Duodenal mucosa (tissue), 2 donors: ENCODE measurements around the gene CC2D2A.

Source experiments
- H3K27ac ChIP-seq: one replicate; pipeline ENCODE4 v1.7.0; 2013; ENCODE audit warnings: low read depth, low read length
- H3K27me3 ChIP-seq, 2 donors: one replicate each; pipeline ENCODE4 v1.7.0; 2013; ENCODE audit warnings: low read length in 2 of 2, control low read depth in 1 of 2; ENCODE audit not compliant: insufficient read depth in 2 of 2, control insufficient read depth in 1 of 2
- H3K36me3 ChIP-seq, 2 donors: one replicate each; pipeline ENCODE4 v1.7.0; 2013; ENCODE audit warnings: low read length in 2 of 2, control low read depth in 1 of 2; ENCODE audit not compliant: insufficient read depth in 2 of 2, control insufficient read depth in 1 of 2
- H3K4me1 ChIP-seq, 2 donors: one replicate each; pipeline ENCODE4 v1.7.0; 2013; ENCODE audit warnings: low read length in 2 of 2, control low read depth in 1 of 2; ENCODE audit not compliant: insufficient read depth in 2 of 2, control insufficient read depth in 1 of 2
- H3K4me3 ChIP-seq, 2 donors: one replicate each; pipeline ENCODE4 v1.7.0; 2013; ENCODE audit warnings: low read length in 2 of 2, low read depth in 1 of 2
- H3K9ac ChIP-seq, 2 donors: one replicate each; pipeline ENCODE4 v1.7.0; 2013; ENCODE audit warnings: low read length in 2 of 2, low read depth in 1 of 2
- H3K9me3 ChIP-seq, 2 donors: one replicate each; pipeline ENCODE4 v1.7.0; 2013; ENCODE audit warnings: low read length in 2 of 2, control low read depth in 1 of 2; ENCODE audit not compliant: control insufficient read depth in 1 of 2

CC2D2A gene

GRCh38 chr4:15533817-15534216 lies 64.1 kb downstream of the CC2D2A start:
- H3K9me3 ChIP-seq, result no peaks in the 10 kb centered on the region
- peaks cover 0 to 9% of the 10 kb centered on the region in 2 donors for H3K36me3 ChIP-seq
- H3K9ac ChIP-seq, result no peak overlapping the region
- H3K4me1 ChIP-seq, result no peaks in the 10 kb centered on the region
- no peak overlapping the region for H3K4me3 ChIP-seq
- no peak overlapping the region for H3K27ac ChIP-seq
- no peaks in the 10 kb centered on the region for H3K27me3 ChIP-seq

- Histone ChIP-seq H3K9me3 (no peaks in the 10 kb centered on the region), H3K36me3 (peaks cover 0 to 9% of the 10 kb centered on the region in 2 donors), H3K9ac (no peak overlapping the region), H3K27me3 (no peaks in the 10 kb centered on the region), H3K4me3 (no peak overlapping the region), H3K4me1 (no peaks in the 10 kb centered on the region), H3K27ac (no peak overlapping the region)
These were observed 65.9 kb downstream of the CC2D2A start for GRCh38 chr4:15535599-15535998.

GRCh38 chr4:15536552-15537499 lies 67.1 kb downstream of the CC2D2A start:
- no peaks in the 10 kb centered on the region for H3K4me1 ChIP-seq
- H3K27me3 ChIP-seq, result no peaks in the 10 kb centered on the region
- peaks cover 0 to 9% of the 10 kb centered on the region in 2 donors for H3K36me3 ChIP-seq
- H3K4me3 ChIP-seq, result no peak overlapping the region
- no peaks in the 10 kb centered on the region for H3K9me3 ChIP-seq
- H3K9ac ChIP-seq, result no peak overlapping the region
- no peak overlapping the region for H3K27ac ChIP-seq

- no peak overlapping the region for H3K27ac ChIP-seq
- H3K36me3 ChIP-seq, result peaks cover 0 to 9% of the 10 kb centered on the region in 2 donors
- H3K4me3 ChIP-seq, result no peak overlapping the region
- H3K9me3 ChIP-seq, result no peaks in the 10 kb centered on the region
- H3K4me1 ChIP-seq, result peaks cover 0 to 3% of the 10 kb centered on the region in 2 donors
- H3K9ac ChIP-seq, result no peak overlapping the region
- H3K27me3 ChIP-seq, result no peaks in the 10 kb centered on the region
These were observed 72.3 kb downstream of the CC2D2A start for GRCh38 chr4:15541941-15542340.

- H3K4me1 ChIP-seq, result peaks cover 0 to 3% of the 10 kb centered on the region in 2 donors
- H3K36me3 ChIP-seq, result peaks cover 0 to 8% of the 10 kb centered on the region in 2 donors
- H3K27ac ChIP-seq, result no peak overlapping the region
- H3K9me3 ChIP-seq, result no peaks in the 10 kb centered on the region
- H3K27me3 ChIP-seq, result no peaks in the 10 kb centered on the region
- H3K9ac ChIP-seq, result no peak overlapping the region
- no peak overlapping the region for H3K4me3 ChIP-seq
These were observed 73.1 kb downstream of the CC2D2A start for GRCh38 chr4:15542760-15543159.

- no peak overlapping the region for H3K4me3 ChIP-seq
- H3K4me1 ChIP-seq, result peaks cover 0 to 3% of the 10 kb centered on the region in 2 donors
- H3K27me3 ChIP-seq, result no peaks in the 10 kb centered on the region
- no peaks in the 10 kb centered on the region for H3K36me3 ChIP-seq
- H3K9ac ChIP-seq, result no peak overlapping the region
- H3K27ac ChIP-seq, result no peak overlapping the region
- H3K9me3 ChIP-seq, result no peaks in the 10 kb centered on the region
These were observed 74.0 kb downstream of the CC2D2A start for GRCh38 chr4:15543537-15544247.

GRCh38 chr4:15544248-15544729 lies 74.6 kb downstream of the CC2D2A start:
- H3K27ac ChIP-seq, result no peak overlapping the region
- H3K9me3 ChIP-seq, result no peaks in the 10 kb centered on the region
- no peaks in the 10 kb centered on the region for H3K36me3 ChIP-seq
- no peak overlapping the region for H3K4me3 ChIP-seq
- H3K4me1 ChIP-seq, result peaks cover 0 to 3% of the 10 kb centered on the region in 2 donors
- H3K9ac ChIP-seq, result no peak overlapping the region
- no peaks in the 10 kb centered on the region for H3K27me3 ChIP-seq

GRCh38 chr4:15545371-15545770 lies 75.7 kb downstream of the CC2D2A start:
- H3K9me3 ChIP-seq, result no peaks in the 10 kb centered on the region
- H3K36me3 ChIP-seq, result no peaks in the 10 kb centered on the region
- peaks cover 0 to 3% of the 10 kb centered on the region in 2 donors for H3K4me1 ChIP-seq
- H3K27me3 ChIP-seq, result no peaks in the 10 kb centered on the region
- H3K9ac ChIP-seq, result no peak overlapping the region
- H3K27ac ChIP-seq, result no peak overlapping the region
- H3K4me3 ChIP-seq, result no peak overlapping the region

GRCh38 chr4:15547392-15547791 lies 77.7 kb downstream of the CC2D2A start:
- no peak overlapping the region for H3K4me3 ChIP-seq
- no peak overlapping the region for H3K27ac ChIP-seq
- H3K9me3 ChIP-seq, result no peaks in the 10 kb centered on the region
- H3K4me1 ChIP-seq, result peaks cover 6 to 11% of the 10 kb centered on the region in 2 donors
- H3K9ac ChIP-seq, result no peak overlapping the region
- H3K27me3 ChIP-seq, result no peaks in the 10 kb centered on the region
- no peaks in the 10 kb centered on the region for H3K36me3 ChIP-seq

GRCh38 chr4:15550491-15550890 lies 80.8 kb downstream of the CC2D2A start:
- Histone ChIP-seq H3K4me3 (no peak overlapping the region), H3K27ac (no peak overlapping the region), H3K4me1 (peaks cover 10 to 14% of the 10 kb centered on the region in 2 donors), H3K27me3 (no peaks in the 10 kb centered on the region), H3K36me3 (no peaks in the 10 kb centered on the region), H3K9me3 (no peaks in the 10 kb centered on the region), H3K9ac (no peak overlapping the region)
